HUES48 (cell line): ENCODE data around the gene KDM6A.
"Not testable (repeated sequence)": the region's sequence is repeated elsewhere in the genome, so short reads cannot be mapped to it uniquely, and the experiment has no call there.

Experiments used
- H3K27ac ChIP-seq: one replicate; pipeline ENCODE4 v1.7.0; 2013; ENCODE audit warnings: low read depth, low read length, inconsistent platforms
- H3K27me3 ChIP-seq: 2 replicates; pipeline ENCODE4 v1.6.1; 2013; ENCODE audit warnings: mild to moderate bottlenecking, low read length; ENCODE audit not compliant: control insufficient read depth, insufficient read depth
- H3K36me3 ChIP-seq: 2 replicates; pipeline ENCODE4 v1.6.1; 2013; ENCODE audit warnings: low read length; ENCODE audit not compliant: control insufficient read depth, insufficient read depth
- H3K4me1 ChIP-seq: 2 replicates; pipeline ENCODE4 v1.6.1; 2013; ENCODE audit warnings: mild to moderate bottlenecking, low read length; ENCODE audit not compliant: control insufficient read depth, insufficient read depth
- H3K4me3 ChIP-seq: 2 replicates; pipeline ENCODE4 v1.5.1; 2013; ENCODE audit warnings: mild to moderate bottlenecking, low read depth, low read length
- H3K9ac ChIP-seq: 2 replicates; pipeline ENCODE4 v1.6.1; 2013; ENCODE audit warnings: mild to moderate bottlenecking, low read depth, low read length, moderate library complexity
- H3K9me3 ChIP-seq: 2 replicates; pipeline ENCODE4 v1.6.1; 2013; ENCODE audit warnings: low read length; ENCODE audit not compliant: control insufficient read depth, insufficient read depth

The KDM6A gene

GRCh38 chrX:44889824-44890223, 16.8 kb downstream of the KDM6A start:
- Histone ChIP-seq H3K4me1 (no peaks in the 10 kb centered on the region), H3K27ac (no peak overlapping the region), H3K4me3 (no peak overlapping the region), H3K27me3 (no peaks in the 10 kb centered on the region), H3K36me3 (no peaks in the 10 kb centered on the region), H3K9ac (no peak overlapping the region), H3K9me3 (no peaks in the 10 kb centered on the region; the same call in 1 of the 2 replicates)

DNA sequence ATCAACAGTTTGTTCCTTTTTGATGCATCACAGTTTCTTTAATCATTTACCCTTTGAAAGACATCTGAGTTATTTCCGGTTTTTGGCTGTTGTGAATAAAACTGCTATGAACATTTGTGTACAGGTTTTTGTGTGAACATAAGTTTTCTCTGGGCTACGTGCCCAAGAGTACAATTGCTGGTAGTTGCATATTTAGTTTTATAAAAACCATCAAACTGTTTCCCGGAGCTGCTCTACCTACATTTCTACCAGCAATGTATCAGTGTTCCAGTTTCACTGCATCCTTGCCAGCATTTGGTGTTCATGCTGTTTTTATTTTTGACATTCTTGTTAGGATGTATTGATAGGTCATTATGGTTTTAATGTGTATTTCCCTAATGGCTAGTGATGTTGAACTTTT, 17.3 kb downstream of the KDM6A start:
- Histone ChIP-seq H3K9ac (no peak overlapping the region), H3K27me3 (no peaks in the 10 kb centered on the region), H3K9me3 (no peaks in the 10 kb centered on the region; the same call in 1 of the 2 replicates), H3K4me3 (no peak overlapping the region), H3K27ac (no peak overlapping the region), H3K4me1 (no peaks in the 10 kb centered on the region), H3K36me3 (no peaks in the 10 kb centered on the region)

- H3K9ac ChIP-seq, H3K27ac ChIP-seq, H3K27me3 ChIP-seq, H3K4me1 ChIP-seq, H3K4me3 ChIP-seq, H3K9me3 ChIP-seq, H3K36me3 ChIP-seq: not testable (repeated sequence)
These were observed 17.7 kb downstream of the KDM6A start for GRCh38 chrX:44890687-44891086.

- no peaks in the 10 kb centered on the region for H3K36me3 ChIP-seq
- H3K4me1 ChIP-seq = no peaks in the 10 kb centered on the region
These were observed 18.7 kb downstream of the KDM6A start for GRCh38 chrX:44891642-44892041.

DNA sequence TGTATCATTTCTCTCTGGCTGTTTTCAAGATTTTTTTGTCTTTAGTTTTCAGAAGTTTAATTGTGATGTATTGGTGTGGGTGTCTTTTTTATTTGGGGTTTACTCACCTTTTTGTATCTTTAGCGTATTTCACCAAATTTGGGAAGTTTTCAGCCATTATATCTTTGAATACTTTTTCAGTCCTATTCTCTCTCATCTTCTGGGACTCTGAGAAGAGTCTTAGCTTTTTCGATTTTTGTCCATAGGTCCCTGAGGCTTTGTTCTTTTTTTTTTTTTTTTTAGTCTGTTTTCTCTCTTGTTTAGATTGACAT, 23.8 kb downstream of the KDM6A start:
- no peak overlapping the region for H3K4me3 ChIP-seq
- peaks cover 19% of the 10 kb centered on the region; the same call in 1 of the 2 replicates for H3K9me3 ChIP-seq
- H3K27ac ChIP-seq = no peak overlapping the region
- H3K27me3 ChIP-seq = no peaks in the 10 kb centered on the region
- H3K4me1 ChIP-seq = peaks cover 9% of the 10 kb centered on the region
- no peak overlapping the region for H3K9ac ChIP-seq
- no peaks in the 10 kb centered on the region for H3K36me3 ChIP-seq

More at GRCh38 chrX:44891642-44892041, 18.7 kb downstream of the KDM6A start:
- Histone ChIP-seq H3K27ac (no peak overlapping the region), H3K9me3 (no peaks in the 10 kb centered on the region; the same call in 1 of the 2 replicates), H3K9ac (no peak overlapping the region), H3K27me3 (no peaks in the 10 kb centered on the region), H3K4me3 (no peak overlapping the region)

DNA sequence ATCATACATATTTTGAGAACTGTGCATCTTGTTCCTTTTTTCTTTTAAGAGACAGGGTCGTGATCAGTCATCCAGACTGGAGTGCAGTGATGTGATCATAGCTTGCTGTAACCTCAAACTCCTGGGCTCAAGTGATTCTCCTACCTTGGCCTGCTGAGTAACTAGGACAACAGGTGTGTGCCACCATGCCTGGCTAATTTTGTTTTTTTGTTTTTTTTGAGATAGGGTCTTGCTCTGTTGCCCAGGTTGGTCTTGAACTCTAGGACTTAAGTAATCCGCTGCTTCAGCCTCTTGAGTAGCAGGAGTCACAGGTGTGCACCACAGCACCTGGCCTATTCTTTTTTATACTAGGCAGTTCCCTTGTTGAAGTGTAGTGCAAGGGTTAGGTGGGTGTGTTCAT, 24.6 kb downstream of the KDM6A start:
- no peaks in the 10 kb centered on the region for H3K36me3 ChIP-seq
- no peak overlapping the region for H3K27ac ChIP-seq
- no peak overlapping the region for H3K9ac ChIP-seq
- H3K4me3 ChIP-seq = no peak overlapping the region
- H3K9me3 ChIP-seq = peaks cover 19% of the 10 kb centered on the region; the same call in 1 of the 2 replicates
- no peaks in the 10 kb centered on the region for H3K27me3 ChIP-seq
- H3K4me1 ChIP-seq = peaks cover 9% of the 10 kb centered on the region

DNA sequence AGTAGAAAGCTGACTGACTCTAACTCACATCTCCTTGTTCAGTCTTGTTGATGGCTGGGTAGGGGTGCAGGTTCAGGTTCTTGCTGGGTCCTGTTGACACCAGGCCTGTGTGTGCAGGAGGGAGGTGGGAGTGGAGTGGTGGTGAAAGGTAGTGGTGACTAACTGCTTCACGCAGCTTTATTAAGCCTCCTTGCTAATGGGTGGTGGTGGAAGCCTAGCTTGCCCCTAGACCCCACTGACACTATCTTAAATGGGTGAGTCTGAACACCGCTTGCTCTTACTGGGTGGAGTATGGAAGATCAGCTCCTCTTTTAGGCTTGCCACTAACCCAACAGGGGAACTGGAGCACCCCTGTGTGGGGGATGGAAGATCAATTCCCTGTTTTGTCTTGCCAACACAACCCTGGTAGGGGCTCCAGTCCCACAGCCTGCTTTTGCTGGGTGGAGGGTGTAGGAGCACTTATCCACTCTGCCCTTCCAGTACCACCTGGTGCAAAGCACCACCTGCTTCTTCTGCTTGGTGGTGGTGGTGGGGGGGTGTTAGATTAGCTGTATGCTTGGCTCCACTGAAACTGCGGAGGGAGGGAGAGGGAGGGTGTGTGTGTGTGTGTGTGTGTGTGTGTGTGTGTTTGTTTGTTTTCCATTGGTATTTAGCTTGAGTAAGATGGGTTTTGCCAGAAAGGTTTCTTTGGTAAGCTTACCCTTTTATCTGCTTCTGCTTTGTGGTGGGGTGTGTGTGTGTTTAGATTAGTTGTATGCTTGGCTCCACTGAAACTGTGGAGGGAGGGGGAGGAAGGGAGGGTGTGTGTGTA, 25.6 kb downstream of the KDM6A start:
- Histone ChIP-seq H3K27me3 (no peaks in the 10 kb centered on the region), H3K9me3 (peaks cover 28% of the 10 kb centered on the region; the same call in 1 of the 2 replicates), H3K36me3 (no peaks in the 10 kb centered on the region), H3K4me3 (no peak overlapping the region), H3K27ac (no peak overlapping the region), H3K4me1 (peaks cover 12% of the 10 kb centered on the region), H3K9ac (no peak overlapping the region)

- no peak overlapping the region for H3K9ac ChIP-seq
- no peak overlapping the region for H3K4me3 ChIP-seq
- peaks cover 24% of the 10 kb centered on the region for H3K4me1 ChIP-seq
- H3K36me3 ChIP-seq = no peaks in the 10 kb centered on the region
- no peak overlapping the region for H3K27ac ChIP-seq
- H3K9me3 ChIP-seq = peaks cover 28% of the 10 kb centered on the region; the same call in 1 of the 2 replicates
- H3K27me3 ChIP-seq = no peaks in the 10 kb centered on the region
These were observed 27.0 kb downstream of the KDM6A start for GRCh38 chrX:44899946-44900345.

DNA sequence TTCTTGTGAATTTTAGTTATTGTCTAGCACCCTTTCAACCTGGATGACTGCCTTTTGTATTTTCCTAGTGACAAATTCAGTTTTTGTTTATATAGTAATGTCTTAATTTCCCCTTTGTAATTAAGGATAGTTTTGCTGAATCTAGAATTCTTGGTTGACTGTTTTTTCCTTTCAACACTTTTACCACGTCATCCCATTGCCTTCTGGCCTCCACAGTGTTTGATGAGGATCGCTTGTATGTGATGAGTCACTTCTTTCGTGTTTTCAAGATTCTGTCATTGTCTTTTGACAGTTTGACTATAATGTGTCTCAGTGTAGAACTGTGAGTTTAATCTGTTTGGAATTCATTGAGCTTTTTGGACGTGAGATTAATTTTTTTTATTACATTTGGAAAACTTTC, 30.1 kb downstream of the KDM6A start:
- H3K4me1 ChIP-seq = peaks cover 33% of the 10 kb centered on the region
- no peak overlapping the region for H3K27ac ChIP-seq
- peaks cover 33% of the 10 kb centered on the region; the same call in 1 of the 2 replicates for H3K9me3 ChIP-seq
- no peaks in the 10 kb centered on the region for H3K27me3 ChIP-seq
- no peak overlapping the region for H3K9ac ChIP-seq
- H3K36me3 ChIP-seq = no peaks in the 10 kb centered on the region
- H3K4me3 ChIP-seq = no peak overlapping the region

GRCh38 chrX:44903830-44904530, 31.0 kb downstream of the KDM6A start:
- Histone ChIP-seq H3K27ac (peak overlapping the region; percentile 69), H3K4me1 (peaks cover 27% of the 10 kb centered on the region; the same call in 1 of the 2 replicates)

More at GRCh38 chrX:44903830-44904530, 31.0 kb downstream of the KDM6A start:
- H3K9ac ChIP-seq = no peak overlapping the region; the same call in 1 of the 2 replicates
- peaks cover 35% of the 10 kb centered on the region; the same call in 1 of the 2 replicates for H3K9me3 ChIP-seq
- H3K36me3 ChIP-seq = no peaks in the 10 kb centered on the region
- H3K4me3 ChIP-seq = 0 out of 2 replicates have a peak overlapping the region, but pooled peaks have one; percentile 11
- no peaks in the 10 kb centered on the region for H3K27me3 ChIP-seq
